A375 (cell line): ENCODE results near the gene DCST2. TPM values are rescaled to one million over a fixed set of nuclear protein-coding genes. Genes with fewer than 3 reads are reported as not detected.

Experiments
- small RNA-seq: library from RNA; depleted of rRNA; stranded (forward); fragments of <200 nt; gene quantifications from one replicate; pipeline ENCODE3, GENCODE V24; 2014
- total RNA-seq: library from RNA; depleted of rRNA; stranded (reverse); fragments of >200 nt; shearing (Covaris generic); gene quantifications from 2 replicates; pipeline ENCODE4 v1.2.3, GENCODE V29; 2014; rRNA removed

DCST2 gene
- 0.19 and 0.40 TPM in 2 replicates for total RNA-seq

GRCh38 chr1:155033524-155033923 lies at the start of gene DCST2, which contains the start of gene DCST1:
DCST2 (minus strand) TSS chr1:155033781; CDS start chr1:155033701, 80 bp downstream.
DCST1 (plus strand) TSS chr1:155033824; CDS start chr1:155034037, 213 bp downstream.

GRCh38 chr1:155078469-155079209 lies 45.1 kb upstream of the DCST2 start, which contains the start of gene EFNA3:
EFNA3 (plus strand) TSS chr1:155078837; CDS start chr1:155078942, 105 bp downstream.

GRCh38 chr1:155063550-155064110 lies 30.0 kb upstream of the DCST2 start, which contains the start of gene EFNA4:
EFNA4 (plus strand) TSS chr1:155063740; CDS start chr1:155063824, 84 bp downstream.

GRCh38 chr1:155050560-155051341 lies 17.2 kb upstream of the DCST2 start, which contains the start of gene ADAM15:
ADAM15 (plus strand) TSS chr1:155051316; CDS start chr1:155051387, 71 bp downstream.

GRCh38 chr1:155002464-155003226 lies 30.9 kb downstream of the DCST2 start, which contains the start of gene ZBTB7B:
ZBTB7B (plus strand) TSS chr1:155002802; CDS start chr1:155014661, 11,859 bp downstream.

GRCh38 chr1:154993572-154994268 lies 39.9 kb downstream of the DCST2 start, which contains the start of gene LENEP:
LENEP (plus strand) TSS chr1:154993586; CDS start chr1:154993608, 22 bp downstream.

GRCh38 chr1:154982897-154983648 lies 50.5 kb downstream of the DCST2 start, which contains the start of gene FLAD1:
FLAD1 (plus strand) TSS chr1:154983344; CDS start chr1:154983695, 351 bp downstream.

GRCh38 chr1:154974102-154974807 lies 59.3 kb downstream of the DCST2 start, which contains the start of gene CKS1B:
CKS1B (plus strand) TSS chr1:154974681; CDS start chr1:154974746, 65 bp downstream.

GRCh38 chr1:154970631-154971340 lies 62.8 kb downstream of the DCST2 start, which contains the start of gene SHC1:
SHC1 (minus strand) TSS chr1:154970747; CDS start chr1:154970526, 221 bp downstream.

Small RNA genes within 50 kb of the gene (small RNA-seq; reads per million reads assigned to genes)
- not detected for gene MIR4258

Other genes with a start within 250 kb of the DCST2 start
- gene KCNN3, start 163.5 kb downstream of the DCST2 start, total RNA-seq = 0.74 and 1.3 TPM in 2 replicates
- gene PMVK, start 97.1 kb downstream of the DCST2 start, total RNA-seq = 13.8 and 17.6 TPM in 2 replicates
- gene PBXIP1, start 77.7 kb downstream of the DCST2 start, total RNA-seq = 44.9 and 55.1 TPM in 2 replicates
- gene PYGO2, start 72.0 kb downstream of the DCST2 start, total RNA-seq = 31.9 and 39.8 TPM in 2 replicates
- 279 and 321 TPM in 2 replicates for gene SHC1, start 63.0 kb downstream of the DCST2 start, total RNA-seq
- 192 and 226 TPM in 2 replicates for gene CKS1B, start 59.1 kb downstream of the DCST2 start, total RNA-seq
- 52.3 and 59.9 TPM in 2 replicates for gene FLAD1, start 50.4 kb downstream of the DCST2 start, total RNA-seq
- not detected in 2 replicates for gene LENEP, start 40.2 kb downstream of the DCST2 start, total RNA-seq
- gene ZBTB7B, start 31.0 kb downstream of the DCST2 start, total RNA-seq = 20.9 and 21.1 TPM in 2 replicates
- not detected in 2 replicates for gene DCST1, start within 50 bp of the DCST2 start, total RNA-seq
- 112 and 116 TPM in 2 replicates for gene ADAM15, start 17.5 kb upstream of the DCST2 start, total RNA-seq
- gene EFNA4, start 30.0 kb upstream of the DCST2 start, total RNA-seq = 7.5 and 7.8 TPM in 2 replicates
- 2.5 and 3.0 TPM in 2 replicates for gene EFNA3, start 45.1 kb upstream of the DCST2 start, total RNA-seq
- 37.2 and 40.0 TPM in 2 replicates for gene EFNA1, start 94.1 kb upstream of the DCST2 start, total RNA-seq
- 68.9 and 72.0 TPM in 2 replicates for gene SLC50A1, start 102.1 kb upstream of the DCST2 start, total RNA-seq
- 75.7 and 98.1 TPM in 2 replicates for gene DPM3, start 106.8 kb upstream of the DCST2 start, total RNA-seq
- 102 and 136 TPM in 2 replicates for gene KRTCAP2, start 139.5 kb upstream of the DCST2 start, total RNA-seq
- 2.3 and 3.4 TPM in 2 replicates for gene TRIM46, start 140.1 kb upstream of the DCST2 start, total RNA-seq
- gene THBS3, start 174.1 kb upstream of the DCST2 start, total RNA-seq = 36.2 and 40.8 TPM in 2 replicates
- gene MTX1, start 174.9 kb upstream of the DCST2 start, total RNA-seq = 125 and 141 TPM in 2 replicates
- 13.9 and 22.8 TPM in 2 replicates for gene ENTREP3, start 221.7 kb upstream of the DCST2 start, total RNA-seq
- gene SCAMP3, start 228.6 kb upstream of the DCST2 start, total RNA-seq = 171 and 220 TPM in 2 replicates
- gene CLK2, start 239.7 kb upstream of the DCST2 start, total RNA-seq = 38.1 and 49.0 TPM in 2 replicates
- 1.2 and 2.0 TPM in 2 replicates for gene HCN3, start 243.7 kb upstream of the DCST2 start, total RNA-seq